T-helper 9 cell (primary cell): ENCODE results near the gene EXOC7.
A peak's percentile ranks its signal among the peaks of the same experiment; 100 is the strongest.

Experiments used
- DNase-seq: peaks from one replicate; pipeline ENCODE4 v3.0.0-alpha.2; 2020
- total RNA-seq, 2 donors: gene quantifications; one replicate each; lab custom pipeline; 2026; lab: John Stamatoyannopoulos, UW

Gene EXOC7, protein sequence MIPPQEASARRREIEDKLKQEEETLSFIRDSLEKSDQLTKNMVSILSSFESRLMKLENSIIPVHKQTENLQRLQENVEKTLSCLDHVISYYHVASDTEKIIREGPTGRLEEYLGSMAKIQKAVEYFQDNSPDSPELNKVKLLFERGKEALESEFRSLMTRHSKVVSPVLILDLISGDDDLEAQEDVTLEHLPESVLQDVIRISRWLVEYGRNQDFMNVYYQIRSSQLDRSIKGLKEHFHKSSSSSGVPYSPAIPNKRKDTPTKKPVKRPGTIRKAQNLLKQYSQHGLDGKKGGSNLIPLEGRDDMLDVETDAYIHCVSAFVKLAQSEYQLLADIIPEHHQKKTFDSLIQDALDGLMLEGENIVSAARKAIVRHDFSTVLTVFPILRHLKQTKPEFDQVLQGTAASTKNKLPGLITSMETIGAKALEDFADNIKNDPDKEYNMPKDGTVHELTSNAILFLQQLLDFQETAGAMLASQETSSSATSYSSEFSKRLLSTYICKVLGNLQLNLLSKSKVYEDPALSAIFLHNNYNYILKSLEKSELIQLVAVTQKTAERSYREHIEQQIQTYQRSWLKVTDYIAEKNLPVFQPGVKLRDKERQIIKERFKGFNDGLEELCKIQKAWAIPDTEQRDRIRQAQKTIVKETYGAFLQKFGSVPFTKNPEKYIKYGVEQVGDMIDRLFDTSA
- total RNA-seq = 120 to 194 reads per million in 2 donors

- peak; percentile 88 for DNase-seq
Observed at GRCh38 chr17:76103274-76104139, at the start of gene EXOC7. Gene EXOC7, minus strand, starts transcription at chr17:76103787. Its CDS starts 95 bp downstream, at chr17:76103692.

DNA sequence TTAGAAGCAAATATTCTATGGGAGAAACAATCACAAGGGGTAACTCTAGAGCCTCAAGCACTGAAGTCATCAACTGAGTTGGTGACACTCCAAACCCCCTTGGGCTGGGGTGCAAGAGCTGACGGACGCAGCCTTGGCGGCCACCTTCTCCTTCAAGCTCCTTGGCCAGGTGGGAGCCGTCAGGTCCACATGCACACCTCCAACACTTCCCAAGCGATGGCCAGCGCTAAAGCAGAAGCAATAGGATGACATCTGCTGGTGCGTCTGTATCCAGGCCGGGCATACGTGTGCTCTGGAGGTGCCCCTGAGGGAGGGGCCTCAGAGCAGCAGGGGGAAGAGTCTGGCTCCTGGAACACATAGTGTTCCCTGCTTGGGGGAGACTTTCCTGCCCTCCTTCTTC lies 49.6 kb upstream of the EXOC7 start:
- no peak for DNase-seq

GRCh38 chr17:76152591-76152990 lies 49.0 kb upstream of the EXOC7 start:
- DNase-seq = no peak

DNA sequence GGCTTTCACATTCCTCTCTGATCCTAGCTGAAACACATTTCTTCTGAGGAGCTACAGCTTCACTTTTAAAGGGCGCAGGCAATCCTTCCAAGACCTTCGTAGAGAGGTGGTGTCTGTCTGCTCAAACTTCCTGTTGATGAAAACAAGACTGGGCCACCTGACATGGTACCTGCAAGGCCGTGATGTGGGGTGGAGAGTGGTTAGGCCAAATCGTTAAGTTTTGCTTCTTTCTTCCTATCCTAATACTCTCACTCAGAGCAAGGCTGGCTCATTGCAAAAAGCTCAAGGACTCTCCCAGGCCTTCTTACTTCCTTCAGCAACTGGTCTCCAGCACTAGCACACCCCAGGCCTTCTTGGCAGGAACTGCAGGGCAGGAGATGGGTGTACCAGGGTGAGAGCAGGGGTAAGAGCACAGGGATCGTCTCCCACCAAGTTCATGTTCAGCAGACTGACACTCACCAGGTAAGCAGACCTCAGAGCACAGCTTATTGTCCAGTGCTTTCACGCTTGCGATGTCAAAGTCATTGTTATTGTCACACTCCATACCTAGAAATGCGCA lies 48.4 kb upstream of the EXOC7 start:
- DNase-seq = no peak

- DNase-seq = no peak
Observed at GRCh38 chr17:76150712-76151622, 47.4 kb upstream of the EXOC7 start.

- DNase-seq = no peak
Observed at GRCh38 chr17:76149214-76149613, 45.6 kb upstream of the EXOC7 start.

- DNase-seq = no peak
Observed at GRCh38 chr17:76148015-76148326, 44.4 kb upstream of the EXOC7 start.

DNA sequence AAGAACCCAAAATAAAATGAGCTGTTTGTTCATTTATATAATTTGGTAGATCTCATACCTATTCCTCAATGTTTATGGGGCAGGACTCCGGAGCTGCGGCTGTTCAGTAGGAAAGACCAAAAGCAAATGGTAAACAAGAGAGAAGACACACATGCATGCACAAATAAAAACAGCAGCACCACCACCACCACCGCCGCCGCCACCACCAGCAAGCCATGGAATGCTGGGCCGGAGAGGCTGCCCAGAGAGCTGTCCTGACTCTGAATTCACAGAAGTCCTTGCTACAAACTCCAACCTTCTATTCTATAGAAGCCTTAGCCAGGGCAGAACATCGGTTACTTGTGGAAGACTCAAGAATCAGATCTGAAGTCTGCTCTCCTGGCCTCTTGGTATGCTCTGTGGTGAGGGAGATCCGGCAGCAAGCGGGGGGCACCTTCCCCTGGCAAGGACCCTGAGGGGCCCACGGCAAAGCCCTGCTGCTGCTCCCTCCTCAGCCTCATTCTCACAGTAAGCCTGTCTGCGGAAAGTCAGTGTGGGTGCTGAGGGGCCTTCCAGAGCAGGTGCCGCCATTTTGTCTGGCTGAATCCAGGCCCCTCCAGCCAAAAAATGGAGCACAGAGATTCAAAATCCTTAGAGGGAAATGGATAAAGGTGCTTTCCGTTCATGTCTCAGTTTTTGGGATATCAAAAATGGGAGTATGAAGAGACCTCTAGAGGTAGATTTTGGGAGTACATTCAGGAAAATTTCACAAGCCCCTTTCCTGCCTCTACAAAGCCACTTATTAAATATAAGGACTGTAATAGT lies 43.8 kb upstream of the EXOC7 start:
- DNase-seq = no peak

- DNase-seq = no peak
Observed at GRCh38 chr17:76146053-76146851, 42.7 kb upstream of the EXOC7 start.

- DNase-seq = peak; percentile 41
Observed at GRCh38 chr17:76145231-76146052, 41.9 kb upstream of the EXOC7 start.

- DNase-seq = no peak
Observed at GRCh38 chr17:76142585-76143041, 39.0 kb upstream of the EXOC7 start.

DNA sequence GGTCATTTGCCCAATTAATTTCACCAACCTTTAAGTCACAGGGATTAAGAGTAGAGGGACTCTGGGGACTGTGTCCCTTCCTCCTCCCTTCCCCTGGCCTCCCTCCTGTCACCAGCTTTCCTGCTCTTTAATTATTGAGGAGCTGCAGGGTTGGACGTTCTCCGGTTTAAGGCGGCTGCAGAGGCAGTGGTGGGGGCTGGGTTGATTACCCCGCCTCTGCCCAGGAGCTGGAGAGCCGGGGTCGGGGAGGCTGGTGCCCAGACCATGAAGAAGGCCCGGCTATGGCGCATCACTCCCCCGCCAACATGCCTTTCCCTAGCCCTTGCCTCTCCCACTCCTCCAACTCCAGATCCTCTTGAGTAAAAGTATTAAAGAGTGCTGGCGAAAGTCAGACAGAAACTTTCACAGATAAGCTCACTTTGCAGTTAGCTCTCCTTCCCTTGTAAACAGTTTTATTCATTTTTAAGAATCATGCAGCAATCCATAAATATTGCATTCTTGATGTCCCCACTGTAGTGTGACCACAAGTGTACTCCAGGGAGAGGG lies 38.5 kb upstream of the EXOC7 start:
- no peak for DNase-seq

DNA sequence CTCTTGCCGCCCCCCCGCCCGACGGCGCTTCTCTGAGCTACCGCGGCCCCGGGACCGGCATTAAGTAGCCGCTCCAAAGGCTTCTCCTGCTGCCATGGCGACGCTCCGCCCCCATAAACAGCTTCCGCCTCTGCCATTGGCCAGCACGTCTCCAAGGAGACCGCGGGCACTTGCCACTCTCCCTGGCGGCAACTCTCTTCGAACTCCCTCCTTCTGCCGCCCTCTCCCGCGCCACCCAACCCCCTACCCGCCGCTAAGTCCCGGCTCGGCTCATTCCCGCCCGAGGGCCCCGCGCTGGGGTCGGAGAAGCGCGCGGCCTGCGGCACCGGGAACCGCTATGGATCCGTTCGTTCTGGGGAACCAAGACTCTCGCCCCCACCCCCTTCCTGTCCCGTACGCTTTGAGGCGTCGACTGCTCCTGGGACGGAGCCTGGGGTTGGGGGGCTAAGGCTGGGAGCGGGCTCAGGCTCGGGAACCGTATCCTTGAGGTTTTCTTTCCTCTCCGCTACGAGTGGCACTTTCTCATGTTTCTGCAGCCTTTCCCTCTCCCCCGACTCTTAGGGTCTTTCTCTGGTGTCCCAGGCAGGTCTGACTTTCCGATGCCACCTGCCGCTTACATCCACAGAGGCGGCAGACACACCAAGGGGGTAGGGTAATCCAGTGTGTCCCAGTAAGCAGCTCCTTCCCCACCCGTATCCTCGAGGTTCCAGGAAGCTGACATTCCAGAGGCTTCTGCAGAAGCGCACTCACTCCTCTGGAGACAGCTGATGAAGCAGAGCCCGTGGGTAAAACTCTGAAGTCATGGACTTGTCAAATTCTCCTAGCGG lies 37.8 kb upstream of the EXOC7 start, which contains the start of gene FOXJ1:
Gene FOXJ1 (minus strand): TSS at position 34 of the 827 bp plus-strand sequence. CDS start 850 bp downstream, outside the sequence.
- DNase-seq = peak; percentile 86

GRCh38 chr17:76140661-76141211 lies 37.1 kb upstream of the EXOC7 start:
- no peak for DNase-seq

- no peak for DNase-seq
Observed at GRCh38 chr17:76139801-76140660, 36.4 kb upstream of the EXOC7 start.
